ENCODE measurements around the gene KCNIP4.

- TF ChIP-seq POLR2AphosphoS5 (IDR thresholded peaks at IDR 0.05) (no peak), CTCF (IDR thresholded peaks at IDR 0.05 in 8 of 11, conservative IDR thresholded peaks at IDR 0.05 in 3 of 11) (no peak), POLR2A (IDR thresholded peaks at IDR 0.05) (no peak)
Measured at GRCh38 chr4:20764366-20764992, 1184.1 kb downstream of the KCNIP4 start.
